ENCODE results near the gene ASPG. TPM values are rescaled to one million over a fixed set of nuclear protein-coding genes. Genes with fewer than 3 reads are reported as not detected.

The ASPG gene
- total RNA-seq, 1 donor from 2014 or later = 5.3 TPM

- H3K4me1 ChIP-seq = no peaks in the 10 kb centered on the region
- peaks cover 13% of the 10 kb centered on the region for H3K9me3 ChIP-seq
- TF ChIP-seq CTCF (IDR thresholded peaks at IDR 0.05) = no peak
- H3K27me3 ChIP-seq = peaks cover 9% of the 10 kb centered on the region
- no peak overlapping the region for H3K27ac ChIP-seq
- ATAC-seq = no peak
- no peaks in the 10 kb centered on the region for H3K36me3 ChIP-seq
- DNase-seq = no peak
- intact Hi-C loops (cut with DNase I) = no loop called here
- H3K4me3 ChIP-seq = no peak overlapping the region
These were observed 41.3 kb downstream of the ASPG start for GRCh38 chr14:104126753-104127152.

GRCh38 chr14:104128981-104129380 lies 43.5 kb downstream of the ASPG start:
- ATAC-seq (no peak), DNase-seq (no peak)
- intact Hi-C loops (cut with DNase I) = no loop called here
- Histone ChIP-seq H3K27me3 (peaks cover 15% of the 10 kb centered on the region), H3K9me3 (peaks cover 5% of the 10 kb centered on the region), H3K4me1 (no peaks in the 10 kb centered on the region), H3K27ac (no peak overlapping the region), H3K36me3 (no peaks in the 10 kb centered on the region), H3K4me3 (no peak overlapping the region)
- TF ChIP-seq CTCF (IDR thresholded peaks at IDR 0.05) = no peak

DNA sequence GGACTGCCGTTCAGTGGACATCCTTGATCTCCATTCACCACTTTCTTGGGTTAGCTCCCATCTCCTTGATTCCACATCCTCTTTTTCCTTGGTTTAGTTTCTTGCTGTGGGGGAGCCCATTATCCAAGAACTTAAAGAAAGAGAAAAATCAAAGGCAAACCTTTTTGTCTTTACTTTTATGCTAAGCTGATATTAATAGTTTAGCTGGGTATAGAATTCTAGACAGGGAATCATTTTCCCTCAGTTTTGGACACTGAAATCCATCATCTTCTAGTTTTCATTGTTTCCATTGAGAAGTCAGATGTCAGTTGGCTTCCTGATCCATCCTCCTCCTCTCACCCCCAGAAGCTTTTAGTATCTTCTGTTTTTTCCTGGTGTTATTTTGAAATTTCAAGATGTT lies 44.1 kb downstream of the ASPG start:
- TF ChIP-seq CTCF (IDR thresholded peaks at IDR 0.05) = no peak
- ATAC-seq (no peak), DNase-seq (no peak)
- Histone ChIP-seq H3K36me3 (no peaks in the 10 kb centered on the region), H3K9me3 (peaks cover 5% of the 10 kb centered on the region), H3K4me1 (no peaks in the 10 kb centered on the region), H3K4me3 (no peak overlapping the region), H3K27me3 (peaks cover 21% of the 10 kb centered on the region), H3K27ac (no peak overlapping the region)
- intact Hi-C loops (cut with DNase I) = no loop called here

- Histone ChIP-seq H3K4me3 (no peak overlapping the region), H3K27ac (no peak overlapping the region), H3K27me3 (peaks cover 36% of the 10 kb centered on the region), H3K9me3 (peaks cover 5% of the 10 kb centered on the region), H3K36me3 (no peaks in the 10 kb centered on the region), H3K4me1 (peaks cover 6% of the 10 kb centered on the region)
- intact Hi-C loops (cut with DNase I) = loop anchor here (10.0 kb wide), 1 partner anchor 434 kb away; no protein-coding TSS in a partner anchor
- peak; percentile 66 for TF ChIP-seq CTCF (IDR thresholded peaks at IDR 0.05)
- peak; percentile 86 for ATAC-seq
- peak; percentile 75 for DNase-seq
These were observed 45.6 kb downstream of the ASPG start for GRCh38 chr14:104130974-104131651.

- DNase-seq (peak; percentile 42), ATAC-seq (no peak)
- no peak overlapping the region for H3K27ac ChIP-seq
- H3K27me3 ChIP-seq = peaks cover 44% of the 10 kb centered on the region
- peaks cover 5% of the 10 kb centered on the region for H3K9me3 ChIP-seq
- no peak for TF ChIP-seq CTCF (IDR thresholded peaks at IDR 0.05)
- H3K4me1 ChIP-seq = peaks cover 14% of the 10 kb centered on the region
- intact Hi-C loops (cut with DNase I) = loop anchor here (10.0 kb wide), 1 partner anchor 433 kb away; no protein-coding TSS in a partner anchor
- H3K4me3 ChIP-seq = no peak overlapping the region
- H3K36me3 ChIP-seq = no peaks in the 10 kb centered on the region
These were observed 46.6 kb downstream of the ASPG start for GRCh38 chr14:104131968-104132732.
